Activated CD8-positive, alpha-beta T cell treated with anti-CD3 and anti-CD28 coated beads for 36 hours (primary cell): ENCODE data around the gene LCOR. TPM values are rescaled to one million over a fixed set of nuclear protein-coding genes. Genes with fewer than 3 reads are reported as not detected.

ENCODE experiments used
- ATAC-seq: fragments of 200-7000 bp; cut with Tn5 transposase; one replicate; pipeline ENCODE4 v1.10.0; 2021; ENCODE audit warnings: mild to moderate bottlenecking, moderate library complexity
- CTCF ChIA-PET: fragments of 350-600 bp; sonication (Branson Sonifier 250); formaldehyde crosslinking; loops from one replicate; lab custom pipeline; 2021; ENCODE audit warnings: antibody characterized with exemption; lab: Charles Lee
- POLR2A ChIA-PET: fragments of 350-600 bp; sonication (Branson Sonifier 250); formaldehyde crosslinking; loops from one replicate; lab custom pipeline; 2021; ENCODE audit warnings: antibody characterized with exemption; lab: Charles Lee
- DNase-seq: peaks from one replicate; pipeline ENCODE4 v3.0.0-alpha.2; 2020
- H3K27ac Mint-ChIP-seq: one replicate; pipeline ENCODE4 v1.8.0; 2021; ENCODE audit warnings: mild to moderate bottlenecking, mixed read lengths
- H3K27me3 Mint-ChIP-seq: one replicate; pipeline ENCODE4 v1.8.0; 2021; ENCODE audit warnings: mixed read lengths
- H3K36me3 Mint-ChIP-seq: one replicate; pipeline ENCODE4 v1.8.0; 2021; ENCODE audit warnings: low read depth, mixed read lengths
- H3K4me1 Mint-ChIP-seq: one replicate; pipeline ENCODE4 v1.8.0; 2021; ENCODE audit warnings: low read depth, mixed read lengths
- H3K4me3 Mint-ChIP-seq: one replicate; pipeline ENCODE4 v1.8.0; 2021; ENCODE audit warnings: mild to moderate bottlenecking, moderate library complexity, mixed read lengths
- H3K9me3 Mint-ChIP-seq: one replicate; pipeline ENCODE4 v1.8.0; 2021; ENCODE audit warnings: mixed read lengths
- intact Hi-C: fragments of 100-400 bp; cut with micrococcal nuclease; formaldehyde crosslinking; loops from one replicate; pipeline ENCODE4 v1.10.0; 2022
- total RNA-seq, 2 experiments: library from RNA; stranded (reverse); gene quantifications; one replicate each; pipeline ENCODE4 v1.2.3, GENCODE V29; 2021
- TF ChIP-seq, protein P1 (sequence below): fragments of 200-600 bp; IDR thresholded peaks from one replicate; pipeline ENCODE4 v1.8.0; 2022; ENCODE audit warnings: antibody characterized with exemption, mild to moderate bottlenecking

Gene LCOR
- total RNA-seq, 2 experiments from 2014 or later: 20.6 to 24.3 TPM

DNA sequence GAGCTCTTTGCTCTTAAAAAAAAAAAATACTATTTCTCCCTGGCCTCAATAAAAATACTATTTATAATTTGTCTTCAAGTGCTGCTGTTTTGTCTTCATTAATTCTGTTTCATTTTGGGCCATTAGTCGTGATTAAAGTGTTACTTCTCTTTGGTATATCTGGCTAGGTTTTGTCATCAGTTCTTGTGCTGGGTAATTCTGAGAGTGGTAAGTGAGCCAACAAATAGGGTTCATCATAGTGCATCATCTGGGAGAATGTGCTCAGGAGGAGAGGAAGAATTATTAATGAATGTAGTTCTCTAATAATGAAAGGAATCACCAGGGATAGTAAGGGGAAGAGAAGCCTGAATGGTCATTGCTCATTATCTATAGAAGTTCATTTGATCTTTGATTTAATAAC is 70.0 kb downstream of the LCOR start:
- Mint-ChIP-seq H3K36me3 (peaks cover 14% of the 10 kb centered on the region), H3K9me3 (peaks cover 3% of the 10 kb centered on the region)
- intact Hi-C loops: no loop called here

DNA sequence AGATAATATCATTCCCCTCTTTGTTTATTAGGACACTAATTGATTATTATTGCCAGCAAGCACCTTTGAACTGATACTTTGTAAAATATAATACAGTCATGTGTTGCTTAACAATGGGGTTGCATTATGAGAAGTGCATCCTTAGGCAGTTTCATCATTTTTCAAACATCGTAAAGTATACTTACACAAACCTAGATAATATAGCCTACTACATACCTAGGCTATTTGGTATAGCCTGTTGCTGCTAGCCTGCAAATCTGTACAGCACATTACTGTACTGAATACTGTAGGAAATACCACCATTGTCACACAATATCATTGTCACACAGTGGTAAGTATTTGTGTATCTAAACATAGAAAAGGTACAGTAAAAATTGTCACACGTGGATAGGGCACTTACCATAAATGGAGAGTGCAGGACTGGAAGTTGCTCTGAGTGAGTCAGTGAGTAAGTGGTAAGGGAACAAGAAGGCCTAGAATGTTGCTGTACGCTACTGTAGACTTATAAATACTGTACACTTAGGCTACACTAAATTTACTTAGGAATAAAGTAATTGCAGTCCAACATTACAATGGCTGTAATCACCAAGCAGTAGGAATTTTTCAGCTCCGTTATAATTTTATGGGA is 70.7 kb downstream of the LCOR start:
- ATAC-seq (peak; percentile 58), DNase-seq (no peak)
- Mint-ChIP-seq H3K27ac (no peak overlapping the region), H3K4me3 (no peak overlapping the region), H3K36me3 (peaks cover 14% of the 10 kb centered on the region), H3K9me3 (peaks cover 3% of the 10 kb centered on the region), H3K4me1 (peaks cover 57% of the 10 kb centered on the region), H3K27me3 (no peaks in the 10 kb centered on the region)
- intact Hi-C loops: no loop called here
- TF ChIP-seq, protein P1, sequence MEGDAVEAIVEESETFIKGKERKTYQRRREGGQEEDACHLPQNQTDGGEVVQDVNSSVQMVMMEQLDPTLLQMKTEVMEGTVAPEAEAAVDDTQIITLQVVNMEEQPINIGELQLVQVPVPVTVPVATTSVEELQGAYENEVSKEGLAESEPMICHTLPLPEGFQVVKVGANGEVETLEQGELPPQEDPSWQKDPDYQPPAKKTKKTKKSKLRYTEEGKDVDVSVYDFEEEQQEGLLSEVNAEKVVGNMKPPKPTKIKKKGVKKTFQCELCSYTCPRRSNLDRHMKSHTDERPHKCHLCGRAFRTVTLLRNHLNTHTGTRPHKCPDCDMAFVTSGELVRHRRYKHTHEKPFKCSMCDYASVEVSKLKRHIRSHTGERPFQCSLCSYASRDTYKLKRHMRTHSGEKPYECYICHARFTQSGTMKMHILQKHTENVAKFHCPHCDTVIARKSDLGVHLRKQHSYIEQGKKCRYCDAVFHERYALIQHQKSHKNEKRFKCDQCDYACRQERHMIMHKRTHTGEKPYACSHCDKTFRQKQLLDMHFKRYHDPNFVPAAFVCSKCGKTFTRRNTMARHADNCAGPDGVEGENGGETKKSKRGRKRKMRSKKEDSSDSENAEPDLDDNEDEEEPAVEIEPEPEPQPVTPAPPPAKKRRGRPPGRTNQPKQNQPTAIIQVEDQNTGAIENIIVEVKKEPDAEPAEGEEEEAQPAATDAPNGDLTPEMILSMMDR: no peak
- ChIA-PET POLR2A (no interaction called here), CTCF (interaction anchor here (1.5 kb wide), 1 partner anchor 11 kb away, joined by 4 read pairs; no protein-coding TSS in a partner anchor)

More for the DNA sequence above, 70.0 kb downstream of the LCOR start:
- ChIA-PET POLR2A (no interaction called here), CTCF (interaction anchor here (0.6 to 1.2 kb wide), 2 partner anchors 50 to 249 kb away, joined by 3 read pairs; no protein-coding TSS in a partner anchor)
- Mint-ChIP-seq H3K27me3 (no peaks in the 10 kb centered on the region), H3K27ac (no peak overlapping the region), H3K4me3 (no peak overlapping the region), H3K4me1 (peaks cover 62% of the 10 kb centered on the region)
- TF ChIP-seq, protein P1: no peak
- DNase-seq (no peak), ATAC-seq (no peak)

DNA sequence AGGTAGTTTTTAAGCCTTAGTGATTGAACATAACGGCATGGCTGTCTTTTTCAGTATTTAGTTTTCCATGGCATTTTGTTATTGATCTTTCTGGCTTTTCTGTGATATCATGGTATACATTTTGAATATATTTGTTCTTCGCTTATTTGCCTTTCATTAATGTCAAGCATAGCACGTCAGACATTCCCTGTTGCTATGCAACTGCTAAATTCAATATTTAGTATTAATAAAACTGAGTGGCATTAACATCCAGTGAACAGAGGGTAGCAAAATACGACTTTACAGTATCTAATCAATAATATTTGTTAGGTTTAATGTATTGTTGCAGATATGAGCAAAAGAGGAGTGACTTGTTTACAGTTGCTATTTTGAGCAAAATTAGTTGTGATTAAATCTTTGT is 72.5 kb downstream of the LCOR start:
- intact Hi-C loops: no loop called here
- no peak for DNase-seq
- ChIA-PET CTCF (interaction anchor here (0.9 to 1.4 kb wide), 2 partner anchors 56 to 120 kb away, joined by 3 read pairs; no protein-coding TSS in a partner anchor), POLR2A (no interaction called here)
- TF ChIP-seq, protein P1: no peak
- no peak for ATAC-seq
- Mint-ChIP-seq H3K9me3 (peaks cover 3% of the 10 kb centered on the region), H3K4me3 (no peak overlapping the region), H3K27me3 (no peaks in the 10 kb centered on the region), H3K27ac (no peak overlapping the region), H3K4me1 (peaks cover 50% of the 10 kb centered on the region), H3K36me3 (peaks cover 25% of the 10 kb centered on the region)

DNA sequence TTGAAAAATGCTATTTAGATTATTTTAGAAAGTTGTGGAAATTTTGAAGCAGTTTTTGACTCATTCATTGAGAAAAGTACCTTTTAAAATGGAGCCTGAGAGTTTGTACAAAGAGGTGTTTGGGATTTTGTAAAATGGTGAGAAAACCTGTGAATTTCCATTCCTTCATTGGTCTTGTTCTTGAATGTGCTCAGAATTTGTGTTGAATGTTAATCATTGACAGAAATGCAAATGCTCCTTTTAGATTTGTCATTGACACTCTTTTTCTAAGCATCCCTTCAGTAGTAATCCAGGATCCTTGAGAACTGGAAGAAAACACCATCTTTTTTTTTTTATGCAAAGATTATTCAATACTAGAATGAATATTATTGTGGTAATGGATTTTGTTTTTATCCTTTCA is 74.8 kb downstream of the LCOR start:
- H3K27ac Mint-ChIP-seq: peak overlapping the region; percentile 46
- TF ChIP-seq, protein P1: no peak
- DNase-seq (no peak), ATAC-seq (no peak)
- ChIA-PET POLR2A (no interaction called here), CTCF (no interaction called here)
- no peak overlapping the region for H3K4me3 Mint-ChIP-seq
- no peaks in the 10 kb centered on the region for H3K9me3 Mint-ChIP-seq
- H3K27me3 Mint-ChIP-seq: no peaks in the 10 kb centered on the region
- peaks cover 54% of the 10 kb centered on the region for H3K4me1 Mint-ChIP-seq
- intact Hi-C loops: no loop called here
- peaks cover 16% of the 10 kb centered on the region for H3K36me3 Mint-ChIP-seq
